A549 (cell line): ENCODE measurements around the gene DENND2D.

Source experiments
- CEBPB ChIP-seq, 2 experiments: fragments of >200 bp in 1 of 2; sonication (Bioruptor Twin) in 1 of 2; formaldehyde crosslinking in 1 of 2; IDR thresholded peaks; 2 replicates each; pipeline ENCODE4 v1.6.1; 2012 to 2016
- GATA3 ChIP-seq: IDR thresholded peaks from 2 replicates; pipeline ENCODE4 v1.6.1; 2012; ENCODE audit warnings: borderline replicate concordance
- POLR2A ChIP-seq: IDR thresholded peaks from 2 replicates; pipeline ENCODE4 v1.6.1; 2012; ENCODE audit warnings: mild to moderate bottlenecking, low read length
- TP53 ChIP-seq: fragments of 250-450 bp; sonication (Bioruptor Pico); IDR thresholded peaks from 2 replicates; pipeline ENCODE4 v1.5.0; 2021; ENCODE audit warnings: mild to moderate bottlenecking, moderate library complexity
- TF ChIP-seq, protein P1 (sequence below): fragments of >200 bp; sonication (Bioruptor Twin); formaldehyde crosslinking; IDR thresholded peaks from 3 replicates; pipeline ENCODE4 v1.5.1; 2016
- TF ChIP-seq, protein P2 (sequence below): fragments of 250-450 bp; sonication (Bioruptor Pico); IDR thresholded peaks from 2 replicates; pipeline ENCODE4 v1.5.0; 2021; ENCODE audit warnings: mild to moderate bottlenecking, moderate library complexity, borderline replicate concordance
- TF ChIP-seq, protein P3 (sequence below): IDR thresholded peaks from 2 replicates; pipeline ENCODE4 v1.6.1; 2012
- TF ChIP-seq, protein P4 (sequence below): fragments of 450-650 bp; IDR thresholded peaks from 2 replicates; pipeline ENCODE4 v1.6.1; 2014; ENCODE audit warnings: antibody characterized with exemption

DNA sequence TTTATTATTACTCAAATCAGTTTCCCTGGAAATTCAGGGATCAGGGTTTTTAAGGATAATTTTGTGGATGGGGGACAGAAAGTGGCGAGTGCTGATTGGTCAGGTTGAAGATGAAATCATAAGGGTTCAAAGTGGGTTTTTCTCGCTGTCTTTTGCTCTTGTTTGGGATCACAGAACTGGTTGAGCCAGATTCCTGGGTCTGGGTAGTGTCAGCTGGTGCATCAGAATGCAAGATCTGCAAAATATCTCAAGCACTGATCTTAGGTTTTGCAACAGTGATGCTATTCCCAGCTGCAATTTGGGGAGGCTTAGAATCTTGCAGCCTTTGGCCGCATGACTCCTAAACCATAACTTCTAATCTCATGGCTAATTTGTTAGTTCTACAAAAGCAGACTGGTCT is 36.4 kb upstream of the DENND2D start:
- TF ChIP-seq, protein P1, sequence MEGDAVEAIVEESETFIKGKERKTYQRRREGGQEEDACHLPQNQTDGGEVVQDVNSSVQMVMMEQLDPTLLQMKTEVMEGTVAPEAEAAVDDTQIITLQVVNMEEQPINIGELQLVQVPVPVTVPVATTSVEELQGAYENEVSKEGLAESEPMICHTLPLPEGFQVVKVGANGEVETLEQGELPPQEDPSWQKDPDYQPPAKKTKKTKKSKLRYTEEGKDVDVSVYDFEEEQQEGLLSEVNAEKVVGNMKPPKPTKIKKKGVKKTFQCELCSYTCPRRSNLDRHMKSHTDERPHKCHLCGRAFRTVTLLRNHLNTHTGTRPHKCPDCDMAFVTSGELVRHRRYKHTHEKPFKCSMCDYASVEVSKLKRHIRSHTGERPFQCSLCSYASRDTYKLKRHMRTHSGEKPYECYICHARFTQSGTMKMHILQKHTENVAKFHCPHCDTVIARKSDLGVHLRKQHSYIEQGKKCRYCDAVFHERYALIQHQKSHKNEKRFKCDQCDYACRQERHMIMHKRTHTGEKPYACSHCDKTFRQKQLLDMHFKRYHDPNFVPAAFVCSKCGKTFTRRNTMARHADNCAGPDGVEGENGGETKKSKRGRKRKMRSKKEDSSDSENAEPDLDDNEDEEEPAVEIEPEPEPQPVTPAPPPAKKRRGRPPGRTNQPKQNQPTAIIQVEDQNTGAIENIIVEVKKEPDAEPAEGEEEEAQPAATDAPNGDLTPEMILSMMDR, result no peak
- TF ChIP-seq POLR2A (no peak), CEBPB (IDR thresholded peaks at IDR 0.05) (no peak), GATA3 (no peak), TP53 (CRISPR knock-in tag) (no peak)
- TF ChIP-seq, protein P2, sequence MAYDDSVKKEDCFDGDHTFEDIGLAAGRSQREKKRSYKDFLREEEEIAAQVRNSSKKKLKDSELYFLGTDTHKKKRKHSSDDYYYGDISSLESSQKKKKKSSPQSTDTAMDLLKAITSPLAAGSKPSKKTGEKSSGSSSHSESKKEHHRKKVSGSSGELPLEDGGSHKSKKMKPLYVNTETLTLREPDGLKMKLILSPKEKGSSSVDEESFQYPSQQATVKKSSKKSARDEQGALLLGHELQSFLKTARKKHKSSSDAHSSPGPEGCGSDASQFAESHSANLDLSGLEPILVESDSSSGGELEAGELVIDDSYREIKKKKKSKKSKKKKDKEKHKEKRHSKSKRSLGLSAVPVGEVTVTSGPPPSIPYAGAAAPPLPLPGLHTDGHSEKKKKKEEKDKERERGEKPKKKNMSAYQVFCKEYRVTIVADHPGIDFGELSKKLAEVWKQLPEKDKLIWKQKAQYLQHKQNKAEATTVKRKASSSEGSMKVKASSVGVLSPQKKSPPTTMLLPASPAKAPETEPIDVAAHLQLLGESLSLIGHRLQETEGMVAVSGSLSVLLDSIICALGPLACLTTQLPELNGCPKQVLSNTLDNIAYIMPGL, result no peak
- TF ChIP-seq, protein P3, sequence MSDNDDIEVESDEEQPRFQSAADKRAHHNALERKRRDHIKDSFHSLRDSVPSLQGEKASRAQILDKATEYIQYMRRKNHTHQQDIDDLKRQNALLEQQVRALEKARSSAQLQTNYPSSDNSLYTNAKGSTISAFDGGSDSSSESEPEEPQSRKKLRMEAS, result no peak
- TF ChIP-seq, protein P4, sequence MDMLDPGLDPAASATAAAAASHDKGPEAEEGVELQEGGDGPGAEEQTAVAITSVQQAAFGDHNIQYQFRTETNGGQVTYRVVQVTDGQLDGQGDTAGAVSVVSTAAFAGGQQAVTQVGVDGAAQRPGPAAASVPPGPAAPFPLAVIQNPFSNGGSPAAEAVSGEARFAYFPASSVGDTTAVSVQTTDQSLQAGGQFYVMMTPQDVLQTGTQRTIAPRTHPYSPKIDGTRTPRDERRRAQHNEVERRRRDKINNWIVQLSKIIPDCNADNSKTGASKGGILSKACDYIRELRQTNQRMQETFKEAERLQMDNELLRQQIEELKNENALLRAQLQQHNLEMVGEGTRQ, result no peak
